H1 (cell line): Measurements from ENCODE around the gene ARL6IP1. TPM values are rescaled to one million over a fixed set of nuclear protein-coding genes. Genes with fewer than 3 reads are reported as not detected.

Experiments
- CTCF ChIA-PET: fragments of 300-600 bp; sonication (Branson Sonifier 250); formaldehyde crosslinking; loops from one replicate; lab custom pipeline; 2021; ENCODE audit not compliant: partially characterized antibody; lab: Charles Lee
- POLR2A ChIA-PET: fragments of 300-600 bp; sonication (Branson Sonifier 250); formaldehyde crosslinking; loops from one replicate; lab custom pipeline; 2021; ENCODE audit warnings: inconsistent platforms; ENCODE audit not compliant: partially characterized antibody; lab: Charles Lee
- DNase-seq, 2 experiments: peaks; one replicate each; pipeline versions ENCODE4 v3.0.0 to v3.0.0-alpha.2; 2010 to 2022; ENCODE audit warnings: low spot score in 2 of 2, low read depth in 1 of 2, mixed read lengths in 1 of 2
- FAIRE-seq: peaks from 2 replicates; lab custom pipeline; 2011; peaks lifted over from hg19 to GRCh38; lab: Jason Lieb, UNC
- H2AFZ ChIP-seq: 2 replicates; pipeline ENCODE4 v1.8.1; 2012; ENCODE audit warnings: low read length, inconsistent platforms
- H2AK5ac ChIP-seq: 2 replicates; pipeline ENCODE4 v1.6.1; 2013; ENCODE audit warnings: low read depth, low read length
- H2BK120ac ChIP-seq: replicated peaks from 2 replicates; pipeline ENCODE3; 2013; ENCODE audit warnings: low read depth, low read length, inconsistent platforms
- H2BK12ac ChIP-seq: 2 replicates; pipeline ENCODE4 v1.6.1; 2013; ENCODE audit warnings: low read depth, low read length
- H2BK15ac ChIP-seq: 2 replicates; pipeline ENCODE4 v1.6.1; 2013; ENCODE audit warnings: low read length
- H2BK20ac ChIP-seq: 2 replicates; pipeline ENCODE4 v1.6.1; 2013; ENCODE audit warnings: low read length
- H2BK5ac ChIP-seq: 2 replicates; pipeline ENCODE4 v1.6.1; 2013; ENCODE audit warnings: low read depth, low read length
- H3K14ac ChIP-seq: 2 replicates; pipeline ENCODE4 v1.6.1; 2013; ENCODE audit warnings: inconsistent platforms; ENCODE audit not compliant: insufficient read length
- H3K18ac ChIP-seq: 2 replicates; pipeline ENCODE4 v1.6.1; 2013; ENCODE audit warnings: low read length; ENCODE audit errors: extremely low read depth
- H3K23ac ChIP-seq: 2 replicates; pipeline ENCODE4 v1.6.1; 2013; ENCODE audit warnings: inconsistent platforms; ENCODE audit not compliant: insufficient read length
- H3K23me2 ChIP-seq: 2 replicates; pipeline ENCODE4 v1.6.1; 2013; ENCODE audit warnings: low read depth, low read length
- H3K27ac ChIP-seq: 2 replicates; pipeline ENCODE4 v1.6.1; 2011; ENCODE audit warnings: low read depth, low read length, inconsistent platforms
- H3K27me3 ChIP-seq, 4 experiments: replicated peaks in 1 of 4; 1 replicate in 1 of 4; 2 replicates in 3 of 4; pipeline versions ENCODE4 v1.6.1 to v1.8.1; 2011 to 2013; ENCODE audit warnings: low read length in 3 of 4, mild to moderate bottlenecking in 3 of 4, inconsistent platforms in 2 of 4, mixed read lengths in 2 of 4, moderate library complexity in 1 of 4; ENCODE audit not compliant: control insufficient read depth in 3 of 4, insufficient read depth in 3 of 4; ENCODE audit errors: extremely low read depth in 1 of 4
- H3K36me3 ChIP-seq, 4 experiments: 2 replicates each; pipeline versions ENCODE4 v1.6.1 to v1.8.1; 2011 to 2013; ENCODE audit warnings: mild to moderate bottlenecking in 4 of 4, low read length in 3 of 4, moderate library complexity in 2 of 4, control low read depth in 1 of 4, inconsistent platforms in 1 of 4; ENCODE audit not compliant: insufficient read depth in 4 of 4, control insufficient read depth in 2 of 4
- H3K4ac ChIP-seq: replicated peaks from 2 replicates; pipeline ENCODE3; 2013; ENCODE audit warnings: low read length, low read depth, mixed read lengths, inconsistent platforms; ENCODE audit not compliant: insufficient read length
- H3K4me1 ChIP-seq, 4 experiments: replicated peaks in 1 of 4; 1 replicate in 1 of 4; 2 replicates in 3 of 4; pipeline versions ENCODE4 v1.6.1 to v1.8.1; 2011 to 2013; ENCODE audit warnings: low read length in 3 of 4, inconsistent platforms in 2 of 4, mixed read lengths in 1 of 4; ENCODE audit not compliant: insufficient read depth in 4 of 4, control insufficient read depth in 3 of 4
- H3K4me2 ChIP-seq, 2 experiments: 2 replicates each; pipeline versions ENCODE4 v1.6.1 to v1.8.1; 2011 to 2013; ENCODE audit warnings: low read depth in 2 of 2, low read length in 2 of 2, control low read depth in 1 of 2, inconsistent platforms in 1 of 2, mild to moderate bottlenecking in 1 of 2; ENCODE audit not compliant: insufficient read depth in 1 of 2
- H3K4me3 ChIP-seq, 4 experiments: fragments of 200-600, 300-600 bp in 1 of 4; sonication (generic), shearing (Covaris generic), sonication (Bioruptor Twin) in 1 of 4; 2 replicates each; pipeline versions ENCODE4 v1.5.1 to v1.8.1; 2011 to 2016; ENCODE audit warnings: low read length in 4 of 4, low read depth in 3 of 4, control low read depth in 2 of 4, inconsistent platforms in 2 of 4, mild to moderate bottlenecking in 2 of 4, mixed read lengths in 1 of 4, moderate library complexity in 1 of 4; ENCODE audit not compliant: insufficient read depth in 2 of 4; ENCODE audit errors: extremely low read depth in 1 of 4
- H3K56ac ChIP-seq: replicated peaks from 2 replicates; pipeline ENCODE3; 2013; ENCODE audit warnings: low read depth, mild to moderate bottlenecking, mixed read lengths, low read length, inconsistent platforms; ENCODE audit not compliant: insufficient read length
- H3K79me1 ChIP-seq: 2 replicates; pipeline ENCODE4 v1.6.1; 2013; ENCODE audit warnings: low read depth, low read length, control low read depth
- H3K79me2 ChIP-seq, 2 experiments: 2 replicates each; pipeline versions ENCODE4 v1.6.1 to v1.8.1; 2012 to 2013; ENCODE audit warnings: low read length in 2 of 2, mild to moderate bottlenecking in 2 of 2, inconsistent platforms in 1 of 2; ENCODE audit not compliant: insufficient read depth in 2 of 2, control insufficient read depth in 1 of 2
- H3K9ac ChIP-seq, 4 experiments: replicated peaks in 1 of 4; 1 replicate in 1 of 4; 2 replicates in 3 of 4; pipeline versions ENCODE4 v1.6.1 to v1.8.1; 2011 to 2013; ENCODE audit warnings: low read depth in 3 of 4, low read length in 3 of 4, control low read depth in 2 of 4, mild to moderate bottlenecking in 2 of 4, moderate library complexity in 2 of 4, inconsistent platforms in 1 of 4; ENCODE audit errors: extremely low read depth in 1 of 4
- H3K9me3 ChIP-seq, 2 experiments: 2 replicates each; pipeline versions ENCODE4 v1.6.1 to v1.8.1; 2012 to 2013; ENCODE audit warnings: mild to moderate bottlenecking in 2 of 2, moderate library complexity in 2 of 2, control low read depth in 1 of 2, inconsistent platforms in 1 of 2, low read depth in 1 of 2, low read length in 1 of 2, mixed read lengths in 1 of 2; ENCODE audit not compliant: insufficient read depth in 2 of 2
- H4K20me1 ChIP-seq, 2 experiments: replicated peaks in 1 of 2; 2 replicates each; pipeline versions ENCODE3 to v1.8.1; 2011 to 2013; ENCODE audit warnings: inconsistent platforms in 2 of 2, low read length in 2 of 2, mild to moderate bottlenecking in 1 of 2; ENCODE audit not compliant: insufficient read depth in 2 of 2, control insufficient read depth in 1 of 2
- H4K5ac ChIP-seq: 2 replicates; pipeline ENCODE4 v1.6.1; 2013; ENCODE audit warnings: low read length, low read depth, mixed read lengths, inconsistent platforms; ENCODE audit not compliant: insufficient read length
- H4K8ac ChIP-seq: 2 replicates; pipeline ENCODE4 v1.8.0; 2013; ENCODE audit warnings: mild to moderate bottlenecking, moderate library complexity, low read length, inconsistent platforms; ENCODE audit not compliant: insufficient read depth; ENCODE audit errors: extremely low read depth
- H4K91ac ChIP-seq: replicated peaks from 2 replicates; pipeline ENCODE3; 2013; ENCODE audit warnings: low read length, mixed read lengths, inconsistent platforms; ENCODE audit not compliant: insufficient read length
- SP4 ChIP-seq: IDR thresholded peaks from 2 replicates; pipeline ENCODE4 v1.6.1; 2012; ENCODE audit warnings: low read length, inconsistent platforms
- WGBS, 2 experiments: shearing (Covaris generic) in 1 of 2; methylation state at CpG; one replicate each; pipeline versions ENCODE4 v1.1.6 to v1.1.7; 2013 to 2015; ENCODE audit warnings: low lambda C conversion rate in 2 of 2, mixed read lengths in 2 of 2, inconsistent platforms in 1 of 2, low coverage in 1 of 2, missing lambda C conversion rate in 1 of 2; ENCODE audit not compliant: insufficient replicate concordance in 2 of 2, insufficient coverage in 1 of 2, insufficient read length in 1 of 2; ENCODE audit errors: extremely low coverage in 1 of 2, missing lambda C conversion rate in 1 of 2; 5-methylcytosine and 5-hydroxymethylcytosine counted together
- polyA plus RNA-seq, 7 experiments: library from polyadenylated mRNA; depleted of rRNA in 3 of 7; stranded (reverse) in 5 of 7; unstranded in 2 of 7; fragments of >200 nt in 5 of 7; fragments of 200-250 nt in 2 of 7; gene quantifications; 1 replicate in 5 of 7; 2 replicates in 1 of 7; 4 replicates in 1 of 7; pipeline versions ENCODE4 v1.2.1 to v1.2.3, GENCODE V29; 2011 to 2013; ENCODE audit warnings: missing spikeins in 2 of 7, mixed read lengths in 2 of 7
- total RNA-seq: library from RNA; stranded (reverse); fragmentation: NEBNext Ultra II Directional; extraction: Animal tissue kit (Norgen Biotek cat#: 25700); gene quantifications from 2 replicates; pipeline ENCODE4 v1.2.1, GENCODE V29; 2021

Gene ARL6IP1
- total and polyA plus RNA-seq, 2 of the 8 experiments (the other 6 are each of a cell fraction or from before 2014, with no cell fraction given): 162 to 170 TPM

GRCh38 chr16:18809165-18809564 is 7.8 kb upstream of the ARL6IP1 start:
- Histone ChIP-seq H3K79me2 (no peaks in the 10 kb centered on the region), H3K23ac (no peak overlapping the region), H4K8ac (no peak overlapping the region), H3K27me3 (no peaks in the 10 kb centered on the region), H3K4me3 (no peak overlapping the region), H3K4me1 (peaks cover 0 to 10% (median 5%) of the 10 kb centered on the region in 4 experiments; a peak in 3 of 7 replicates), H3K27ac (no peak overlapping the region), H2AFZ (no peak overlapping the region), H2BK12ac (no peak overlapping the region), H4K5ac (no peak overlapping the region), H4K20me1 (peaks cover 0 to 3% of the 10 kb centered on the region in 2 experiments), H2BK20ac (no peak overlapping the region), H2BK5ac (no peak overlapping the region), H3K9ac (no peak overlapping the region), H4K91ac (no peak overlapping the region), H3K4me2 (no peak overlapping the region), H3K4ac (no peak overlapping the region), H3K18ac (no peak overlapping the region), H2BK15ac (no peak overlapping the region), H3K23me2 (no peaks in the 10 kb centered on the region), H3K14ac (no peak overlapping the region), H3K79me1 (no peaks in the 10 kb centered on the region), H2BK120ac (no peak overlapping the region), H3K56ac (no peak overlapping the region), H3K9me3 (no peaks in the 10 kb centered on the region), H3K36me3 (peaks cover 17 to 62% (median 46%) of the 10 kb centered on the region in 4 experiments), H2AK5ac (no peak overlapping the region)
- FAIRE-seq (no peak), DNase-seq (no peak)
- WGBS, 2 experiments: 95% methylated on average over 13 of the region's 13 CpGs; no CpG with 5 or more reads in 1 of the 2 experiments
- CTCF ChIA-PET: interaction anchor here (1.3 kb wide), 1 partner anchor 34 kb away, joined by 3 read pairs; no protein-coding TSS in a partner anchor
- POLR2A ChIA-PET: interaction anchor here (1.3 to 14.8 kb wide), 3 partner anchors 9 to 20 kb away, joined by 4 to 503 read pairs (median 4); partner anchors contain the start of gene RPS15A
- TF ChIP-seq SP4: no peak
